IPS-15b (cell line): Measurements from ENCODE around the gene SLC51A.
"Not testable (repeated sequence)": the region's sequence is repeated elsewhere in the genome, so short reads cannot be mapped to it uniquely, and the experiment has no call there.

Source experiments
- H3K27me3 ChIP-seq: one replicate; pipeline ENCODE4 v1.6.1; 2013; ENCODE audit warnings: low read length; ENCODE audit not compliant: control insufficient read depth, insufficient read depth
- H3K36me3 ChIP-seq: one replicate; pipeline ENCODE4 v1.6.1; 2013; ENCODE audit warnings: low read length; ENCODE audit not compliant: control insufficient read depth, insufficient read depth
- H3K4me1 ChIP-seq: one replicate; pipeline ENCODE4 v1.6.1; 2013; ENCODE audit warnings: mild to moderate bottlenecking, low read length; ENCODE audit not compliant: control insufficient read depth, insufficient read depth
- H3K4me3 ChIP-seq: one replicate; pipeline ENCODE4 v1.5.1; 2013; ENCODE audit warnings: low read depth, low read length
- H3K9ac ChIP-seq: one replicate; pipeline ENCODE4 v1.6.1; 2013; ENCODE audit warnings: low read depth, mild to moderate bottlenecking, low read length
- H3K9me3 ChIP-seq: one replicate; pipeline ENCODE4 v1.6.1; 2013; ENCODE audit warnings: mild to moderate bottlenecking, low read length; ENCODE audit not compliant: control insufficient read depth, insufficient read depth

The SLC51A gene

GRCh38 chr3:196216089-196216564 is at the start of gene SLC51A:
Gene SLC51A (plus strand): TSS chr3:196216534. CDS start chr3:196216713, 179 bp downstream.
- no peaks in the 10 kb centered on the region for H3K36me3 ChIP-seq
- H3K9ac ChIP-seq: no peak within 1 kb of the TSS
- peaks cover 2% of the 10 kb centered on the region for H3K4me1 ChIP-seq
- H3K4me3 ChIP-seq: peak within 1 kb of the TSS; percentile 32
- no peaks in the 10 kb centered on the region for H3K9me3 ChIP-seq
- H3K27me3 ChIP-seq: no peaks in the 10 kb centered on the region

GRCh38 chr3:196166741-196167140 is 49.6 kb upstream of the SLC51A start:
- H3K4me1 ChIP-seq: no peaks in the 10 kb centered on the region
- no peaks in the 10 kb centered on the region for H3K27me3 ChIP-seq
- no peak overlapping the region for H3K4me3 ChIP-seq
- no peaks in the 10 kb centered on the region for H3K36me3 ChIP-seq
- H3K9me3 ChIP-seq: no peaks in the 10 kb centered on the region
- H3K9ac ChIP-seq: no peak overlapping the region

DNA sequence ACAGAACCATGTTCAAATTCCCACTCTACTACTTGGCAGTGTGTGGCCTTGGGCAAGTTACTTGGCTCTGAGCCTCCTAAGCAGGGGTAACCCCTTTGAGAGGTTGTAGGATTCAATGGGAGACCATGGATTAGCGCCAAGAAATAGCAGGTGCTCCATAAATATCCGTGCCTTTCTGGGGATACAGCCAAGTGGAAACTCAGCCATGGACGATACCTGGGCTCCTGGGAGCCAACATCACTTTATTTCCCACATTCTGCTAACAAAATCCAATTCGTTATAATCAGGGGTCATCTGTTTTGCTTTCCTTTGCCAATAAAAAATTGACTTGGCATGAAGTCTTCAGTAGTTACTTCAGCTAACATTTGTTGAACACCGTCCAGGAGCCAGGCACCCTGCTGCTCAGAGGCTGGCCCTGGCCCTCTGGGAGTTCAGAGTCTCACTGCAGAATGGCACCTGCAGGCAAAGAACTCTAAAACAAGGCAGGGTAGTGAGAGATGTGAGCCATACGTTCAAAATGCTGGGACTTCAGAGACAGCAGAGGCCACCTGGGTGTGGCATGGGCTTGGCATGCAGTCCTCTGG is 47.4 kb upstream of the SLC51A start:
- Histone ChIP-seq H3K27me3 (no peaks in the 10 kb centered on the region), H3K9ac (no peak overlapping the region), H3K4me3 (no peak overlapping the region), H3K36me3 (no peaks in the 10 kb centered on the region), H3K9me3 (no peaks in the 10 kb centered on the region), H3K4me1 (no peaks in the 10 kb centered on the region)

GRCh38 chr3:196169836-196170240 is 46.5 kb upstream of the SLC51A start:
- Histone ChIP-seq H3K36me3 (no peaks in the 10 kb centered on the region), H3K4me3 (no peak overlapping the region), H3K4me1 (no peaks in the 10 kb centered on the region), H3K27me3 (no peaks in the 10 kb centered on the region), H3K9ac (no peak overlapping the region), H3K9me3 (no peaks in the 10 kb centered on the region)

- not testable (repeated sequence) for H3K9ac ChIP-seq, H3K4me3 ChIP-seq, H3K27me3 ChIP-seq, H3K9me3 ChIP-seq, H3K4me1 ChIP-seq, H3K36me3 ChIP-seq
Measured at GRCh38 chr3:196170296-196170695, 46.0 kb upstream of the SLC51A start.

- no peaks in the 10 kb centered on the region for H3K9me3 ChIP-seq
- no peak overlapping the region for H3K4me3 ChIP-seq
- peaks cover 13% of the 10 kb centered on the region for H3K4me1 ChIP-seq
- no peaks in the 10 kb centered on the region for H3K36me3 ChIP-seq
- H3K9ac ChIP-seq: no peak overlapping the region
- H3K27me3 ChIP-seq: no peaks in the 10 kb centered on the region
Measured at GRCh38 chr3:196174652-196175051, 41.7 kb upstream of the SLC51A start.

DNA sequence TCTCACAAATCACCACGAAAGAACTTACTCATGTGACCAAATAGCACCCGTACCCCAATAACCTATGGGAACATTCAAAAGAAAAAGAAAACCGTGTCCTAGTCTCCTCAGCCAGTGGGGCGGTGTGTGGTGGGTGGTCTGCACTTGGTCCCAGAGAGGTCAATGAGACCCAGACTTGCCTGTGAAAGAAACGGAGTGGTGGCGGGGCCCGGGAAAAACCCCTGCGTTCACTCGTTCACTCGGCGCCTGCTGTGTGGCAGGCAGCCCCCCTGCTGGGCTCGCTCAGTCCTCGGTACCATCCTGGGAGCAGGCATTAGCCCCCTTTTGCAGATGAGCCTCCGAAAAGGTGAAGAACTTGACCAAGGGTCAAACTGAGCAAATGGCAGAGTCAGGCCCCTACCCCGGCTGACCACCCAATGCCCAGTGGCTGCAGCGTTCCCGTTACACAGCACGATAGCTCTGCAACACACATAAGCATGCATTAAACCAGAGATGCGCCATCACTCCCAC is 41.2 kb upstream of the SLC51A start:
- Histone ChIP-seq H3K4me1 (peaks cover 13% of the 10 kb centered on the region), H3K9ac (no peak overlapping the region), H3K4me3 (no peak overlapping the region), H3K9me3 (no peaks in the 10 kb centered on the region), H3K27me3 (no peaks in the 10 kb centered on the region), H3K36me3 (no peaks in the 10 kb centered on the region)

- H3K4me3 ChIP-seq: no peak overlapping the region
- H3K9ac ChIP-seq: no peak overlapping the region
- peaks cover 13% of the 10 kb centered on the region for H3K4me1 ChIP-seq
- H3K9me3 ChIP-seq: no peaks in the 10 kb centered on the region
- no peaks in the 10 kb centered on the region for H3K36me3 ChIP-seq
- no peaks in the 10 kb centered on the region for H3K27me3 ChIP-seq
Measured at GRCh38 chr3:196175722-196176121, 40.6 kb upstream of the SLC51A start.

DNA sequence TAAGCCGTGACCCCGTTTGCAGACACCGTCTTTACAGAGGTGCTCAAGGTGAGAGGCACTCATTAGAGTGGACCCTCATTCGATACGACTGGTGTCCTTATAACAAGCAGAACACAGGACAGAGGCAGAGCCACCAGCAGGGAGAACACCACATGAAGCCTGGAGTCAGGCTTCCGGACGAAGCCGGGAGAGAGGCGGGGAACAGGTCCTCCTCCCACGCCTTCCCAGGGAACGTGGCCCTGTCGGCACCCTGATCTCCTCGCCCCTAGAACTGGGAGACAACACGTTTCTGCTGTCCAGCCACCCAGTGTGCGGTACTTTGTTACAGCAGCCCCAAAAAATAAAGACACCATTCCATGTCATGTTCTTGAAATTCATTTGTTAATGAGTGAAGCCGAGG is 38.8 kb upstream of the SLC51A start:
- Histone ChIP-seq H3K36me3 (no peaks in the 10 kb centered on the region), H3K4me3 (no peak overlapping the region), H3K9ac (no peak overlapping the region), H3K4me1 (peaks cover 13% of the 10 kb centered on the region), H3K9me3 (no peaks in the 10 kb centered on the region), H3K27me3 (no peaks in the 10 kb centered on the region)

- H3K9me3 ChIP-seq: no peaks in the 10 kb centered on the region
- peaks cover 13% of the 10 kb centered on the region for H3K4me1 ChIP-seq
- H3K36me3 ChIP-seq: no peaks in the 10 kb centered on the region
- no peak overlapping the region for H3K4me3 ChIP-seq
- no peaks in the 10 kb centered on the region for H3K27me3 ChIP-seq
- no peak overlapping the region for H3K9ac ChIP-seq
Measured at GRCh38 chr3:196177967-196178366, 38.4 kb upstream of the SLC51A start.

DNA sequence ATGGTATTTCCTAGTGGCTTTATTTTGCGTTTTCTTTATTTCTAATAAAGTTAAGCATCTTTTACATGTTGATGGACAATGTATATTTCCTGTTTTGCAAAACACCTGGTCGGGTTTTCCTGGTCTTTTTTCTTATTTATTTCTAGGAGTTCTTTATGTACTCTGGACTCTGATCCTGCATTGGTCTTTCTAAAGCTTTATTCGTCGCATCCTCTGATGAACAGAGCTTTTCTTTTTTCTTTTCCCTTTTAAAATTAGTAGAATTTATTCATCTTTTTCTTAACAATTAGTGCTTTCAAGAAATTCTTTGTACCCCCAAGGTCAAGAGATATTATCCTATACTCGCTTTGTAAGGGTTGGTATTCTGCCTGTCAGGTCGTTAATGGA is 37.3 kb upstream of the SLC51A start:
- no peak overlapping the region for H3K9ac ChIP-seq
- H3K27me3 ChIP-seq: no peaks in the 10 kb centered on the region
- H3K4me1 ChIP-seq: peaks cover 13% of the 10 kb centered on the region
- H3K4me3 ChIP-seq: no peak overlapping the region
- no peaks in the 10 kb centered on the region for H3K9me3 ChIP-seq
- no peaks in the 10 kb centered on the region for H3K36me3 ChIP-seq

DNA sequence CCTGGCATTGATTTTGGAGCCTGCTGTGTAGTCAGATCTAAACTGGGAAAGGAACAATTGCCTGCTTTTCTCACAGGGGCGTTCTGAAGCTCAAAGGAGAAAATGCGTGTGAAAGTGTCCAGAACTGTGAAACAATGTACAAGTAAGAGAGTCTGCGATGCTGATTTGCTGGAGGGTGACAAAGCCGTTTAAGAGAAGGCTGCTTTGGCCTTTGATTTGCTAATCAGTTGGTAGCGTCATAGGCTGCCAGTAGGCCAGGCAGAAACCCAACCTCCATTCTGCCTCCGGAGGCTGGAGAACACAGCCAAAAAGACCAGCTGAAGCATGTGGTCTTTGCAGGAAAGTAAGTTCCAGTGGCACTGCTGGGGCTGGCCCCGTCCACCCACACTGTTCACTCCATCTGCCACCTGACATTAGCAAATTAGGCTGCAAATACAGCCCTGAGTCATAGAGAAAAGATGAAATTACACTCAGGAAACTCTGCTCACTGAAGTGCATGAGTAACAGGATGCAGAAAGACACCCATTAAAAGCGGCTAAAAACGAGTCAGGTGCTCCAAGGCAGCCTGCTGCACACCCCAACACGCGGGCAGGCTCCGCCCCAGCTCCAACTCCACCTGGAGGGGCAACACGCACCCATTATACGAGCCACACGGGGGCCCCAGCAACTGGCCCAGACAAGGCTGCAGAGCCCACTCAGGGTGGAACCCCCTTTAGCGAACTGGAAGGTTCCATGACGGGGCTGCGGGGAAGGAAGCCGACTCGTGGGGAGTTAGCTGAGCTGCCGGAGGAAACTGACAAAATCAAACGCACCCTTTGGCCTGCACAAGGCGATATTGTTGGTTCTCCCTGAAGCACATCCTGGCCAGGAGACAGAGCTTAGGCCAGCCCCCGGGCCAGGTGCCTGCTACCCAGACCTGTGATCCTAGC is 36.7 kb upstream of the SLC51A start:
- no peaks in the 10 kb centered on the region for H3K27me3 ChIP-seq
- H3K9ac ChIP-seq: no peak overlapping the region
- peaks cover 13% of the 10 kb centered on the region for H3K4me1 ChIP-seq
- H3K4me3 ChIP-seq: no peak overlapping the region
- no peaks in the 10 kb centered on the region for H3K9me3 ChIP-seq
- no peaks in the 10 kb centered on the region for H3K36me3 ChIP-seq
